Chondrocyte (in vitro differentiated cells): ENCODE measurements around the gene ASCC2. TPM values are rescaled to one million over a fixed set of nuclear protein-coding genes. Genes with fewer than 3 reads are reported as not detected.

Experiments
- DNase-seq: peaks from one replicate; pipeline ENCODE4 v3.0.0; 2021; ENCODE audit warnings: mixed read lengths, low spot score
- H3K27ac Mint-ChIP-seq: one replicate; pipeline ENCODE4 v1.8.0; 2021; ENCODE audit warnings: mild to moderate bottlenecking, moderate library complexity, mixed read lengths; ENCODE audit not compliant: unreplicated experiment
- H3K27me3 Mint-ChIP-seq: 2 replicates; pipeline ENCODE4 v1.8.0; 2021; ENCODE audit warnings: low read depth, mixed read lengths
- H3K36me3 Mint-ChIP-seq: 2 replicates; pipeline ENCODE4 v1.8.0; 2021; ENCODE audit warnings: low read depth, mixed read lengths
- H3K4me1 Mint-ChIP-seq: 2 replicates; pipeline ENCODE4 v1.8.0; 2021; ENCODE audit warnings: low read depth, mild to moderate bottlenecking, mixed read lengths
- H3K4me3 Mint-ChIP-seq: one replicate; pipeline ENCODE4 v1.8.0; 2021; ENCODE audit warnings: mild to moderate bottlenecking, moderate library complexity, mixed read lengths; ENCODE audit not compliant: unreplicated experiment
- H3K9me3 Mint-ChIP-seq: 2 replicates; pipeline ENCODE4 v1.8.0; 2021; ENCODE audit warnings: low read depth, mixed read lengths
- CTCF ChIP-seq: fragments of 200-600 bp; sonication (generic); IDR thresholded peaks from 2 replicates; pipeline ENCODE4 v1.5.0; 2021; ENCODE audit warnings: antibody characterized with exemption, mild to moderate bottlenecking, moderate library complexity
- total RNA-seq: library from RNA; stranded (reverse); gene quantifications from 3 replicates; pipeline ENCODE4 v1.2.1, GENCODE V29; 2021

The ASCC2 gene
- total RNA-seq, 1 donor from 2014 or later = 43.2 TPM

DNA sequence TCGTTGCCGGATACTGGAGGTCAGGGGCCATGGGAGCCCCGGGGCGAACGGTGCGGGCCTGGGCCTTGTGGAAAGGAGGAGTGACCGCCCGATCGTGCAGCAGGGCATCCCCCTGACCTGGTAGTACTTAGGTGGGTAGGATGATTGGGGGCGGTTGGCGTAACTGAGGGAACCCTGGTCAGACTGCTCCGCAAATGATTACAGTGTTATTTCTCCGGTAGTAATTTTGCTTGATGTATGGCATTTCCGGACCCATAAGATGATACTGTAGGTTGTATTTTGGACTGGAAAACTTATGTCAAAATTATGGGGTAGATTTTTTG lies 45.7 kb upstream of the ASCC2 start:
- Mint-ChIP-seq H3K9me3 (no peaks in the 10 kb centered on the region), H3K4me1 (peaks cover 3% of the 10 kb centered on the region), H3K27me3 (no peaks in the 10 kb centered on the region), H3K27ac (peak overlapping the region; percentile 91), H3K36me3 (no peaks in the 10 kb centered on the region), H3K4me3 (peak overlapping the region; percentile 86)
- no peak for DNase-seq
- no peak for TF ChIP-seq CTCF

DNA sequence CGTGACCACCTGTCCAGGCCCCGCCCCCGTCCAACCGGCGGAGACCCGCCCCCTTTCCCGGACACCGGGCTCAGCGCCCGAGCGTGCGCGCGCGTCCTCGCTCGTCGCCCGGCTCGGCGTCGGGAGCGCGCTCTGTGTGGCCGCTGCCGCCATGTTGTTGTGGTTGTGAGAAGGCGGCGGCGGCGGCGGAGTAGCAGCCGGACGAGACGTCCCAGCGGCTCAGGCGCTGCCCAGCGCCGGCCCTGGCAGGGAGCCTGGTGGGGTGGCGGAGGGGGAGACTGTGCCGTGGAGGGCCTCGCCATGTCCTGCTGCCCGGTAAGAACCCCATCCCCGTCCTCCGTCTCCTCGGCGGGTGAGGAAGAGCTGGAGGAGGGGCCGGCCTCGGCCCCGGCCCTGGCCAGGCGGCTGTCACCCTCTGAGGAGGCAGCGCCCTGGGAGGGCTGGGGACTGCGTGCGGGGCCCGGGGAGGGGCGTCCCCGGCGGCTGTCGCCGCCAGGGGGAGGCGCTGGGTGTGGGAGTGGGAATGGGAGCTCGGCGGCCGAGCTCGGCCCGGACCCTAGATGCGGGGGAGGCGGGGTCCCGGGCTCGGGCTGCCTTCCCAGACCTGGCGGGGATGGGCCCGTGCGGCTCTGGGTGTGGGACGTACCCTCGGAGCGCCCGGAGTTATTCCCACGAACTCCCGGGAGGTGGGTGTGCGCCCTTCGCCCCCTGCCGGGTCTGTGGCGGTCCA lies 45.1 kb upstream of the ASCC2 start, which contains the start of gene MTMR3:
Gene MTMR3, plus strand, starts transcription at position 130 of the 730 bp plus-strand sequence. CDS start 87,886 bp downstream, outside the sequence.
- Mint-ChIP-seq H3K4me3 (peak within 1 kb of the TSS; percentile 86), H3K27ac (peak within 1 kb of the TSS; percentile 91), H3K9me3 (no peaks in the 10 kb centered on the region), H3K36me3 (no peaks in the 10 kb centered on the region), H3K27me3 (no peaks in the 10 kb centered on the region), H3K4me1 (peaks cover 3% of the 10 kb centered on the region)
- peak; percentile 96 for DNase-seq
- peak; percentile 80 for TF ChIP-seq CTCF

- TF ChIP-seq CTCF = no peak
- Mint-ChIP-seq H3K9me3 (no peaks in the 10 kb centered on the region), H3K4me3 (peak overlapping the region; percentile 86), H3K27me3 (no peaks in the 10 kb centered on the region), H3K4me1 (peaks cover 7% of the 10 kb centered on the region), H3K27ac (peak overlapping the region; percentile 91), H3K36me3 (no peaks in the 10 kb centered on the region)
- no peak for DNase-seq
These were observed 44.6 kb upstream of the ASCC2 start for GRCh38 chr22:29882716-29883044.

GRCh38 chr22:29879753-29880152 lies 41.7 kb upstream of the ASCC2 start:
- no peak overlapping the region for H3K4me3 Mint-ChIP-seq
- no peaks in the 10 kb centered on the region for H3K36me3 Mint-ChIP-seq
- no peak for DNase-seq
- no peaks in the 10 kb centered on the region for H3K9me3 Mint-ChIP-seq
- no peak for TF ChIP-seq CTCF
- peaks cover 5% of the 10 kb centered on the region for H3K27me3 Mint-ChIP-seq
- H3K4me1 Mint-ChIP-seq = peaks cover 10% of the 10 kb centered on the region
- no peak overlapping the region for H3K27ac Mint-ChIP-seq

GRCh38 chr22:29877620-29878019 lies 39.5 kb upstream of the ASCC2 start:
- Mint-ChIP-seq H3K27ac (peak overlapping the region; percentile 45), H3K4me3 (no peak overlapping the region), H3K9me3 (no peaks in the 10 kb centered on the region), H3K4me1 (peaks cover 7% of the 10 kb centered on the region), H3K27me3 (peaks cover 5% of the 10 kb centered on the region), H3K36me3 (no peaks in the 10 kb centered on the region)
- no peak for DNase-seq
- TF ChIP-seq CTCF = no peak
